Ectodermal cell (in vitro differentiated cells): ENCODE data around the gene CYLD.

ENCODE experiments used
- H3K27ac ChIP-seq: 2 replicates; pipeline ENCODE4 v1.7.0; 2013; ENCODE audit warnings: mild to moderate bottlenecking, low read depth, low read length; ENCODE audit not compliant: insufficient read depth, poor library complexity, severe bottlenecking
- H3K27me3 ChIP-seq: 2 replicates; pipeline ENCODE4 v1.7.0; 2013; ENCODE audit warnings: mild to moderate bottlenecking, low read length; ENCODE audit not compliant: insufficient read depth, control insufficient read depth, poor library complexity, severe bottlenecking
- H3K36me3 ChIP-seq: one replicate; pipeline ENCODE4 v1.7.0; 2013; ENCODE audit warnings: low read length; ENCODE audit not compliant: control insufficient read depth, insufficient read depth
- H3K4me1 ChIP-seq: one replicate; pipeline ENCODE4 v1.7.0; 2013; ENCODE audit warnings: low read length; ENCODE audit not compliant: control insufficient read depth, insufficient read depth
- H3K4me3 ChIP-seq: 2 replicates; pipeline ENCODE4 v1.7.0; 2013; ENCODE audit warnings: low read depth, low read length, control low read depth; ENCODE audit not compliant: insufficient read depth
- H3K9me3 ChIP-seq: 2 replicates; pipeline ENCODE4 v1.7.0; 2013; ENCODE audit warnings: mild to moderate bottlenecking, low read length, moderate library complexity; ENCODE audit not compliant: control insufficient read depth
- WGBS, 2 experiments: methylation state at CpG; one replicate each; pipeline ENCODE4 v1.1.7; 2013; ENCODE audit warnings: missing lambda C conversion rate in 2 of 2; 5-methylcytosine and 5-hydroxymethylcytosine counted together

CYLD gene

DNA sequence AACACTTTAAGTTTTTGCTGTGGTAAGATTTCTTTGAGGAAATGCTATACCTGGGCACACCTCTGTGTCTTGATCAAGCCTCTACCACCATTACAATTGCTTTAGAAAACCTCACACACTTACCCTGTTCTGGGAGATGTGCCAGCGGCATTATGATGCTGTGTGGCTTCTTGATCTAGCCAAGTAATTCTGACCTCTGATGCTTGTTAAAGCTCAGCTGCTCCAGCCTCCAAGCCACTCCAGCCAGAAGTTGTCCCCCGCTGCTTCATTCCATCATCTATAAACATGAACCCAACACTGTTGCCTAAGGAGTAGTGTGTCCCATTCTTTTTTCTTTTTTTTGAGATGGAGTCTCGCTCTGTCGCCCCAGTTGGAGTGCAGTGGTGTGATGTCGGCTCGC, 60.1 kb downstream of the CYLD start:
- WGBS, 2 experiments: 95% methylated on average over 6 of the region's 6 CpGs
- Histone ChIP-seq H3K36me3 (no peaks in the 10 kb centered on the region), H3K9me3 (no peaks in the 10 kb centered on the region), H3K27me3 (no peaks in the 10 kb centered on the region), H3K27ac (no peak overlapping the region), H3K4me3 (no peak overlapping the region), H3K4me1 (peaks cover 3% of the 10 kb centered on the region)

DNA sequence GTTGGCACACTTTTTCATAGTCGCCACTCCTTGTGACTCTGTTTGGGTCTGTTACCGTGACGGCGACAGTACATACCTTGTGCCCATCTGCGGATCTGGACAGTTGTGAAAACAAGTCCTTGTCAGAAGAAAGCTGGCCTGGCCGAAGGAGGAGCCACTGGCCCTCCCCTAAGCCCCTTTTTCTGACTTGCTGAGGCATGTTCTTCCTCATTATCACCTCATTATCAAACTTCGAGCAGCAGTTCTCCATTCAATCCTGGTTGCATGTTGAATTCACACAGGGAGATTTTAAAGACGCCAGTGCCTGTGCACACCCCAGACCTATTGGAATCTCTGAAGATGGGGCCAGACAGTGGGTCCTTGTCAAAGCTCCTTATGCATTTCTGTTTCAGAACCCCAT, 61.1 kb downstream of the CYLD start:
- H3K27me3 ChIP-seq: no peaks in the 10 kb centered on the region
- H3K4me3 ChIP-seq: no peak overlapping the region
- no peaks in the 10 kb centered on the region for H3K36me3 ChIP-seq
- WGBS, 2 experiments: 90 to 92% methylated on average over 8 of the region's 8 CpGs
- H3K9me3 ChIP-seq: no peaks in the 10 kb centered on the region
- H3K27ac ChIP-seq: no peak overlapping the region
- peaks cover 3% of the 10 kb centered on the region for H3K4me1 ChIP-seq

DNA sequence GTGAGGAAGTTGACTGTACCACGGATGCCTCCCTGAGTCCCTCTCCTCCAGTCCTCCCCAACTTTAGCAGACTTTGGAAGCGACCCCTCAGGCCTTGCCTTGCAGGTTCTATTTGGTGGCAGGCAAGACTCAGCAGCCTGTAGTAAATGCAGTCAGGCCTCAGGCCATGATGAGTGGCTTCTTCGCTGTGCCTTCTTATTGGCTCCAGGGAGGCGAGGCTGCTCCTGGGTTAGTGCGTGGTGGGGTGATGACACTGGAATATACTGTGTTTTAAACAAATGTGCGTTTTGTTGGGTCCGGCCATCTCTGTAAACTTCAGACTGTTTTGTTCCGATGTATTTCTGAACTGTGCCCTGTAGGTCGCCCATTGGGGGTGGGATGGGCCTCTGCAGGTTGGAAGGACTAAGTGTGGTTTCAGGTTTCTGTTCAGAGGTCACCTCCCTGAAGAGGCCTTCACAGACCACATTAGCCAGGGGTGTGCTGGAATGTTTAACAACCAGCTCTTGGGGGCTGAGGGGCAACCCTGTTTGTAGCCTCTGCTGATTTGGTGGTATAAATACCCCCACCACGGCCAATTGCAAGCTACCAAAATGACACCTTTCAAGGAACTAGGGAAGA, 62.5 kb downstream of the CYLD start:
- 92 to 94% methylated on average over 9 to 10 of the region's 10 CpGs for WGBS, 2 experiments
- H3K27ac ChIP-seq: no peak overlapping the region
- H3K4me3 ChIP-seq: no peak overlapping the region
- no peaks in the 10 kb centered on the region for H3K27me3 ChIP-seq
- H3K36me3 ChIP-seq: no peaks in the 10 kb centered on the region
- no peaks in the 10 kb centered on the region for H3K9me3 ChIP-seq
- H3K4me1 ChIP-seq: peaks cover 8% of the 10 kb centered on the region

DNA sequence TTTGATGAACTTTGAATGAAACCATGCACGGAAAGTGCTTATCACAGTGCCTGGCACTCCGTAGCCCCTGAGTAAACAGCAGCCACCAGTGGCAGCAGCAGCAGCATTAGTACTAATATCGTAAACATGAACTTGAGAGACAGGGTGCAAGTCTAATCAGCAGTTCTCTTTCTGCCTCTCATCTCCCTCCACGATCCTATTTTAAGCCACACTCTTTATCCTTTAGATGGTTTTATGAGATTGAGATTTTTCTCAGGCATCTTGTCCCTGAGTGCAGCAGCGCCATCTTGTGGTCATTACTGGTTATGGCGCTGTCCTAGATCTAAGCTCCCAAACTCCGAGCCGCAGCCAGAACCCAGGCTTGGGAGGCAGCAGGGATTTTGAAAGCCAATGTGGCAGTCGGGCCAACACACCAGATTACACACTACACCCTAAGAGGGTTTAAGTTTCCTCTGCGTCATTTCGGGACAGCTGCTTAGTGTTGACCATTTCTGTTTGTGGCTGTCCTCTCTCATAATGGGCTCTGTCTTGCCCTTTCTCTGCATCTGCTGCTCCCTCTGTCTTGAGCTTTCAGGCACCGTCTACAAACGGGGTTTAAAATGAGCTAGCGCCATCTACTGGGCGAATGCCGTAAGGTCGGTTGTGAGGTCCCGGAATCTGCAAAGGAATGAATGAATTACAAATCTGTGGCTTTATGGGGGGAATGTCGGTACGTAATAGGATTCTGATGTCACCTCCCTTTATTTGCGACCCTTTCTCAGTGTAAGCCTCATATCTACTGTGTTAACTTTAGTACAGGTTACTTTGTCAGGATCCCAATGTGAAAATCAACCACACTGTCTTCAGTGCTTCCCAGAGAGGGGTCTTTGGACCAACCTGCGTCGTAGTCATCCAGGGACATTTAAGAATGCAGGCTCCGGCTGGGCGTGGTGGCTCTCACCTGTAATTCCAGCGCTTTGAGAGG, 64.5 kb downstream of the CYLD start:
- H3K4me3 ChIP-seq: peak overlapping the region; percentile 32

DNA sequence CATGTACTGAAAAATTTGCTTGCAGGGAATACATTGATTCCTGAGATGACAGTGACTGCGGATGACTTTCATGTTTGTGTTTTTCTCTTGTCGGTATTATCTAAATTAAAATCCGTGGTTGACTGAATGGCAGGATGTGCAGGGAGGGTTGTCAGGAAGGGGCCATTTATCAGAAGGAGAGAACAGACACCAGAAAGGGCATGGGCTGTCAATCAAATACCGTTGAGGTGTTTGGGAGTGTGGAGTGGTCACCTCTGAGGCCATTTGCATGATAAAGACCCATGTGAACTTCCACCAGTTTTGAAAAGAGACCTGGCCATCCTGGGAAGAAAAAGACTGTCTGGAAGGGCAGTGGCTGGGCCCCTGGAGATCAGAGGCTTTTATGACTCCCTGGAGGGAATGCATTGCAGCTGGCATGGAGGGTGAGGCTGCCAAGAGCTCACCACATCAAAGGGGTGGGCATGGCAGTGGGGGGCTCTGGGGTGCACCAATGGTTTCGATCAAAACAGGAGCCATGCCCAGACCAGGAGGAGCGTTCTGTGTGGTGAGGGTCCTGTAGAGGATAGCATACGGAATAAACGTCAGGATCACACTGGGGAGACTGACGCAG, 67.1 kb downstream of the CYLD start:
- H3K9me3 ChIP-seq: no peaks in the 10 kb centered on the region
- H3K27me3 ChIP-seq: no peaks in the 10 kb centered on the region
- no peak overlapping the region for H3K27ac ChIP-seq
- no peaks in the 10 kb centered on the region for H3K36me3 ChIP-seq
- no peak overlapping the region for H3K4me3 ChIP-seq
- peaks cover 10% of the 10 kb centered on the region for H3K4me1 ChIP-seq
- 59 to 65% methylated on average over 9 of the region's 9 CpGs for WGBS, 2 experiments

More for the DNA sequence above, 64.5 kb downstream of the CYLD start:
- Histone ChIP-seq H3K9me3 (no peaks in the 10 kb centered on the region), H3K4me1 (peaks cover 10% of the 10 kb centered on the region), H3K27ac (no peak overlapping the region), H3K36me3 (no peaks in the 10 kb centered on the region), H3K27me3 (no peaks in the 10 kb centered on the region)
- 25 to 27% methylated on average over 25 to 26 of the region's 26 CpGs for WGBS, 2 experiments

DNA sequence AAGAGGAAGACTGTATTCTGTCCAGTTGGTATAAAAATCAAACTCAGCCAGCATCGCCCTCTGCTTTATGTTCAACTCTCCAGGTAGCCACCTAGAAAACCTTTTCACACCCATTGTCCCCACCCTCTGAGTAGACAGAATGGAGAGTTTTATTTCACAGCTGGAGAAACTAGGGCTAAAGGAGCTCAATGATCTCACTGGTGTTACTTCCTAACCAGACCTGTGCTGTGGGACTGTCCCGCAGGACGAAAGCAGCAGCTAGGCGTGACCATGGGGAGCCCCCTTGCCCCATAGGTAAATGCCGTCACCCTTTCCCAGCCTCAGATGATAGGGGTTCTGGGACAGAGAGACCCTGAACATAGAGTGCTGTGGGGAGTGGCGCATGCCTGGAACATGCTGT, 67.7 kb downstream of the CYLD start:
- 93 to 95% methylated on average over 6 of the region's 6 CpGs for WGBS, 2 experiments
- no peak overlapping the region for H3K4me3 ChIP-seq
- H3K27ac ChIP-seq: no peak overlapping the region
- no peaks in the 10 kb centered on the region for H3K36me3 ChIP-seq
- peaks cover 6% of the 10 kb centered on the region for H3K4me1 ChIP-seq
- no peaks in the 10 kb centered on the region for H3K27me3 ChIP-seq
- H3K9me3 ChIP-seq: no peaks in the 10 kb centered on the region

DNA sequence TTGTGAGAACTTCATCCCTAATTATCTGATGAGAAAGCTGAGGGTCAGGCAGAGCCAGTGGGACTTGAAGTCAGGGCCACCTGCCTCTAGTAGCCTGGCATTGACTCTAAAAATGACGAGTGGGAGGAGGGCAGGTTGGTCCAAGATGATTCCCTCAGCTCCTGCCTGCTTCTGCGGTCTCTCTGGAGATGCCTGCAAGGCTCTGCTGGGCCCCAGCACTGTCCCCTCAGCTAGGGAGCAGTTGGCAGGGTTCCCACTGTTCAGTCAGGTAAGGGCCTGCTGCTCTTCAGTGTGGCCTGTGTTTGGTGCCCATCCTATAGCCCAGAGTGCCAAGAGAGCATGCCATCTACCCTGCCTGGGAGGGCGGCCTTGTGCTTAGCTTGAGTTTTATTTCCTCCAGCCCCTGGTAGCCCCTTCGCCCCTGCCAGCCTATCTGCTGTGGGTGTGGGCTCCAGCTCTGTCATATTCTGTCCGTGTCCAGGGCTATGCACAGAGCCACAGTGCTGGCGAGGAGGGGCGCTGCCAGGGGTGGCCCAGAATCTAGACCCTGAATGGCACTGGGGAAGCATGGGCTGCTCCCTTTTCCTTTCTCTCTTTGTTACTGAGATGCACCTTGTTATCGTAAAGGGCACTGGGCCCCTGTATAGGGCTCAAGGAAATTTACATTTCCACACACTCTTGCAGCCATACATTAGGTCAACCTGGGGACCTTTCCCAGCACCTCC, 68.5 kb downstream of the CYLD start:
- Histone ChIP-seq H3K9me3 (no peaks in the 10 kb centered on the region), H3K4me3 (no peak overlapping the region), H3K27ac (no peak overlapping the region), H3K36me3 (no peaks in the 10 kb centered on the region), H3K4me1 (peaks cover 6% of the 10 kb centered on the region), H3K27me3 (no peaks in the 10 kb centered on the region)
- 93 to 95% methylated on average over 8 of the region's 8 CpGs for WGBS, 2 experiments

DNA sequence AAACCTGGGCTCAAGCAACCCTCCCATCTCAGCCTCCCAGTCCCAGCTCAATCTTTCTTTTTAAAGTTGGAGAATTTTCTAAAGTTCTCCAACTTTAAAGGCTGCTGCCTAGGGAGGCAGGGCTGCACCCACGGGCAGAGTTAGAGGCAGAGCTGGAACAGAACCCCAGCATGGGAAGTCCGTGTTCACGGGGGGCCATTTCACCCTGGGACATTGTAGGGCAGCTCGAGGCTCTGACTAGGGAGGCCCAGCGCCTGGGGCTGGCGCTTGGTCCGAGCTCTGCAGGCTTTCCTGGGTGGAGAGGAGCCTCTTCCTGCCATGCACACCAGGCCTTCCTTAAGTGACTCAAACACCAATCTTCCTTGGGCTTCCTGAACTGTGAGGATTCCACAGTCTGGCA, 70.2 kb downstream of the CYLD start:
- Histone ChIP-seq H3K27ac (no peak overlapping the region), H3K27me3 (no peaks in the 10 kb centered on the region), H3K4me3 (no peak overlapping the region), H3K4me1 (peaks cover 6% of the 10 kb centered on the region), H3K36me3 (no peaks in the 10 kb centered on the region), H3K9me3 (no peaks in the 10 kb centered on the region)
- 92 to 93% methylated on average over 7 of the region's 7 CpGs for WGBS, 2 experiments

DNA sequence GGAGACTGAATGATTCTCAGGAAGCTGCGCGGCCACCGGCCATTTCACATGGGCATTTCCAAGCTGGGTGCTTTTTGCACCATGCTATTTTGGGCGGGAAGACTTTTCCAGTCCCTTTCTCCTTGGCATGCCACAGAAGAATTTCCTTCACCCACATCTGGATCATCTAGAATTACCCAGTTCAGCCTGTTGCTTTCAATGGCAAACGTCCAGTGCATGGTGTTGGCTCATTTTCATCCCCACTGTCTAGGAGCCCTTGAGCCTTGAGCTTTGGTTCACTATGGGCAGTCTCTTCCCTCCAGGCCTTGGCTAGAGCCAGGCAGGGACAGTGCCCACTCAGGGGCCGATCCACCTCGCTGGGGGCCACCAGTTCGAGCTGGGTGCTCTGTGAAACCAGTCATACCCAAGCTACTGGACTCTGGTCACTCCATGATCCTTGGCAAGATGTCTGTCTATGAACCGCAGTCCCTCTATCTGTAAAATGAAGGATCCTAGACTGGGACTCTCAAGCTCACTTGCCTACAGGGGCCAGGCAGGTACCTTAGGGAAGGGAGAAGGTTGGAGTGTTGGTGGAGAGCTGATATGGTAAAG, 71.1 kb downstream of the CYLD start:
- Histone ChIP-seq H3K4me3 (no peak overlapping the region), H3K36me3 (no peaks in the 10 kb centered on the region)
- WGBS, 2 experiments: 93 to 94% methylated on average over 9 of the region's 9 CpGs

More for the DNA sequence above, 71.1 kb downstream of the CYLD start:
- Histone ChIP-seq H3K4me1 (peaks cover 6% of the 10 kb centered on the region), H3K9me3 (no peaks in the 10 kb centered on the region), H3K27ac (no peak overlapping the region), H3K27me3 (no peaks in the 10 kb centered on the region)
